DND-41 (cell line): ENCODE data around the gene LDLR.

Experiments used
- EZH2 ChIP-seq: IDR thresholded peaks from 3 replicates; pipeline ENCODE4 v1.6.1; 2012; ENCODE audit warnings: borderline replicate concordance, low read depth, mild to moderate bottlenecking, moderate library complexity, low read length, inconsistent platforms; ENCODE audit not compliant: severe bottlenecking
- TF ChIP-seq, protein P1 (sequence below): IDR thresholded peaks from 2 replicates; pipeline ENCODE4 v1.5.1; 2012; ENCODE audit warnings: borderline replicate concordance, low read length, moderate library complexity, mild to moderate bottlenecking; ENCODE audit not compliant: poor library complexity, severe bottlenecking; ENCODE audit errors: extremely low read depth

DNA sequence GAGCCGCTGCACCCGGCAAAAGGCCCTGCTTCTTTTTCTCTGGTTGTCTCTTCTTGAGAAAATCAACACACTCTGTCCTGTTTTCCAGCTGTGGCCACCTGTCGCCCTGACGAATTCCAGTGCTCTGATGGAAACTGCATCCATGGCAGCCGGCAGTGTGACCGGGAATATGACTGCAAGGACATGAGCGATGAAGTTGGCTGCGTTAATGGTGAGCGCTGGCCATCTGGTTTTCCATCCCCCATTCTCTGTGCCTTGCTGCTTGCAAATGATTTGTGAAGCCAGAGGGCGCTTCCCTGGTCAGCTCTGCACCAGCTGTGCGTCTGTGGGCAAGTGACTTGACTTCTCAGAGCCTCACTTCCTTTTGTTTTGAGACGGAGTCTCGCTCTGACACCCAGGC is 17.2 kb downstream of the LDLR start:
- TF ChIP-seq, protein P1, sequence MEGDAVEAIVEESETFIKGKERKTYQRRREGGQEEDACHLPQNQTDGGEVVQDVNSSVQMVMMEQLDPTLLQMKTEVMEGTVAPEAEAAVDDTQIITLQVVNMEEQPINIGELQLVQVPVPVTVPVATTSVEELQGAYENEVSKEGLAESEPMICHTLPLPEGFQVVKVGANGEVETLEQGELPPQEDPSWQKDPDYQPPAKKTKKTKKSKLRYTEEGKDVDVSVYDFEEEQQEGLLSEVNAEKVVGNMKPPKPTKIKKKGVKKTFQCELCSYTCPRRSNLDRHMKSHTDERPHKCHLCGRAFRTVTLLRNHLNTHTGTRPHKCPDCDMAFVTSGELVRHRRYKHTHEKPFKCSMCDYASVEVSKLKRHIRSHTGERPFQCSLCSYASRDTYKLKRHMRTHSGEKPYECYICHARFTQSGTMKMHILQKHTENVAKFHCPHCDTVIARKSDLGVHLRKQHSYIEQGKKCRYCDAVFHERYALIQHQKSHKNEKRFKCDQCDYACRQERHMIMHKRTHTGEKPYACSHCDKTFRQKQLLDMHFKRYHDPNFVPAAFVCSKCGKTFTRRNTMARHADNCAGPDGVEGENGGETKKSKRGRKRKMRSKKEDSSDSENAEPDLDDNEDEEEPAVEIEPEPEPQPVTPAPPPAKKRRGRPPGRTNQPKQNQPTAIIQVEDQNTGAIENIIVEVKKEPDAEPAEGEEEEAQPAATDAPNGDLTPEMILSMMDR = no peak
- no peak for TF ChIP-seq EZH2
